EH (cell line): Measurements from ENCODE around the gene CYBRD1.
"Not testable (repeated sequence)": the region's sequence is repeated elsewhere in the genome, so short reads cannot be mapped to it uniquely, and the experiment has no call there.

Experiments used
- DNase-seq: peaks from one replicate; pipeline ENCODE4 v3.0.0-alpha.2; 2015; ENCODE audit warnings: low read depth

CYBRD1 gene

GRCh38 chr2:171515672-171516298 lies 6.5 kb upstream of the CYBRD1 start:
- DNase-seq: peak; percentile 78

- no peak for DNase-seq
Observed at GRCh38 chr2:171516793-171517192, 5.5 kb upstream of the CYBRD1 start.

DNA sequence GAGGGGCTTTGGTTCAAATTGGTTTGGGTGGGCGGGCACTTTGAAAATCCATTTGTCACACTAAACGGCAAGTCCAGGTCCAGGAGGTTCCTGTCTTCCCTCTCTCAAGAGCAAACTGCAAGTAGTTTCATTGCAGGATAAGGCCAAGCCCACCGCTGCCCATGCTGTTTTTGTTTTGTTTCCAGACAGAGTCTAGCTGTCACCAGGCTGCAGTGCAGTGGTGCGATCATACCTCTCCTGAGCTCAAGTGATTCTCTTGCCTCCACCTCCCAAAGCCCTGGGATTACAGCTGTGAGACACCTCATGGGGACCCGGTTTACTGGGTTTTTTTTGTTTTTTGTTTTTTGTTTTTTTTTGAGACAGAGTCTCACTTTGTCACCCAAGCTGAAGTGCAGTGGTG lies 1.8 kb upstream of the CYBRD1 start:
- no peak for DNase-seq

GRCh38 chr2:171521361-171522051 lies 768 bp upstream of the CYBRD1 start:
- DNase-seq: no peak

DNA sequence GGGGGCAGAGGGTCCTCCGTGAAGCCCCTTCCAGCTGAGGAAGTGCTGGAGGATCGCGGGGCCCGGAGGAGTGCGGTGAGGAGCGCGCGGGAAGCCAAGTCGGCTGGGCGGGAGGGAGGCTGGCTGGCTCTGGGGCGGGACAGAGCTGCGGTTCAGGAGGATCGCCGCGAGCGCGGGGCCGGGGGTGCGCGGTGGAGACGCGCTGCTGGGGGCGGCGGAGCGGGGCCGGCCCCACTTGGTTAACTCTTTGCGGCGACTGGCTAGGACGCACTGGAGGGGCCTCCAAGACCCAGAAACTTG lies 464 bp downstream of the CYBRD1 start:
- DNase-seq: no peak

DNA sequence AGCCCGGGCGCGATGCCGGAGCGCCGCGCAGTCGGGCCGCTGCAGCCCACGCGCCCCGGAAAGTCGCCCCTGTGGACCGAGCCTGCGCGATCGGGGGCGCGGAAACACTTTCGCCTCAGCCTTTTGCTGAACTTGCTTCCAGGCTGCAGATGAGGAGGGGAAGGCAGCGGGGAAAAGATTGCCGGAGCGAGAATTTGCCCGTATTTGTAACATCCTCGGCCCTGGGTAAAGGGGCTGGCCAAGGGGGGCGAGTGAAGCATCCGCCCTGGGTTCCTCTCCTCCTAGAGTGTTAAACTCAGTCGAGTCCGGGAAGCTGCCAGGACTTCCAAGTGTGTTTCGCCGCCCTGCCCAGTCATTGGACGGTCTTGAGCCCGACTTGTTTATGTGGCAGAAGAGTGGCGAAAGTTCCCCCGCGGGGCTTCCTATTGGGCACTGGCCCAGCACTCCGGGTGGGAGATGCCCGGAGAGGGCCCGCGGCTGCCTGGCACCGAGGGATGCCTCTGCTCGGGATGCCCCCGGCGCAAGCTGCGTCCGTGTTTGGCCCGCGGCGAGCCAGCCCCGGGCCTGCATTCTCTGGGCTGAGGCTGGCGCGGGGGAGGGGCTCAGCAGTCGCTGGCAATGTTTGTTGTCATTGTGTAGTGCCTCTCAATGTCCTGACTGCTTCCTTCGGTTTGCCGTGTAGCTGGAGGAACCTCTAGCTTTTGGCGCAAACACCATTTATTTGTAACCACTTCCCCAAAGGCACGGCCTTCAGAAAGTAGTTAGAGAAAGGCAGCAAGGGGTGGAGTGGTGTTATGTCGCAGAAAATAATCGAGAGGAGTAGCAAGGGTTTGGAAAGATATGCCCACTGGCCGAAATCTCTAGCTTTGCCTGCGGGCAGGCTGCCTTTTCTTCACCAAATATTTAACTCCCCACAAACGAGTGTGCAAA lies 1.1 kb downstream of the CYBRD1 start:
- peak; percentile 87 for DNase-seq

GRCh38 chr2:171524018-171524401 lies 1.7 kb downstream of the CYBRD1 start:
- no peak for DNase-seq

DNA sequence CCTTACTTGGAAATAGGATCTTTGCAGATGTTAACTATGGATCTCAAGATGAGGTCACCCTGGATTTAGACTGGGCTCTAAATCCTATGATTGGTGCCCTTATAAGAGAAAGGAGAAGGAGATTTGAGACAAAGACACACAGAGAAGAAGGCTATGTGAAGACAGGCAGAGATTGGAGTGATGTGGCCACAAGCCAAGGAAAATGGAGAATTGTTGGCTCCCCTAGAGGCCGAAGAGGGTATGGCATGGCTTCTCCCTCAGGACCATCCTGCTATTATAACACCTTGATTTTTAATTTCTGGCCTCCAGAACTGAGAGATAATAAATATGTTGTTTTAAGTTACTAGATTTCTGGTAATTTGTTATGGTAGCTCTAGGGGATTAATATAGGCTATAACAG lies 7.6 kb downstream of the CYBRD1 start:
- no peak for DNase-seq

- DNase-seq: no peak
Observed at GRCh38 chr2:171530378-171530777, 8.1 kb downstream of the CYBRD1 start.

DNA sequence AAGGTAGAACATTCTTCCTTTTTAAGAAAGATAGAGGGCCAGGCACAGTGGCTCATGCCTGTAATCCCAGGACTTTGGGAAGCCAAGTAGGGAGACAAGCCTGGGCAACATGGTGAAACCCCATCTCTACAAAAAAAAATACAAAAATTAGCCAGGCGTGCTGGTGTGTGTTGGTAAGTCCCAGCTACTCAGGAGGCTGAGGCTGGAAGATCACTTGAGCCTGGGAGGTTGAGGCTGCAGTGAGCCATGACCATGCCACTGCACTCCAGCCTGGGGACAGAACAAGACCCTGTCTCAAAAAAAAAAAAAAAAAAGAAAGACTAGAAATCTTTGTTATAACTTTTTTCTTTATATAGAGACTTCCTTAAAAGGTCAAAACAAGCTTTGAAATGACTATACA lies 8.6 kb downstream of the CYBRD1 start:
- DNase-seq: not testable (repeated sequence)

- peak; percentile 92 for DNase-seq
Observed at GRCh38 chr2:171531291-171531690, 9.0 kb downstream of the CYBRD1 start.

DNA sequence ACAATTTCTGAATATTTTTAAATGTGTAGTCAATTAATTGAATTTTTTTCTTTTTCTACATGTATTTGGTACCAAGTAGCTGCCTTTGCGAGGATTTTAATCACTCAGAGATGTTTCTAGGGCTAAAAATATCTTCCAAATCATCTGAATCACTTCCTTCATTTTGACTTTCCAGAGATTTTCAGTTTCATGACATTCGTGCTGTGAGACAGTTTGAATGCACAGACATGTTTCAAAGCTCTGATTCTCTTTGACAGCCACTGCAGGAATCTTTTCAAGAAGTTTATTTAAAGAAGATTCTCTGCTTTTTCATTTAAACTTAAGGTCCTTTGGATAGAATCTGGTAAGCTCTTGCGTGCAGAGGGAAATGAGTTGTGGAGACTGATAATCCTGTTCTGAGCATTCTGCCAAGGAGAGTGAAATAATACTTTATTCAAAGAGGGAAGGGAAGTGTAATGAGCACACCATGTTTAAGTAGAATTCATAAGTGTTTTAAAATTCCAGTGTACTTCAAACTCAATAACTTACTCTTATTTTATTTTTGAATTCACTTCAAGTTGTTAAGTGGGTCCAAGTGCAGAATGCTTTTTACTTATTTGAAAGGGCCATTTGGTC lies 9.7 kb downstream of the CYBRD1 start:
- peak; percentile 85 for DNase-seq

DNA sequence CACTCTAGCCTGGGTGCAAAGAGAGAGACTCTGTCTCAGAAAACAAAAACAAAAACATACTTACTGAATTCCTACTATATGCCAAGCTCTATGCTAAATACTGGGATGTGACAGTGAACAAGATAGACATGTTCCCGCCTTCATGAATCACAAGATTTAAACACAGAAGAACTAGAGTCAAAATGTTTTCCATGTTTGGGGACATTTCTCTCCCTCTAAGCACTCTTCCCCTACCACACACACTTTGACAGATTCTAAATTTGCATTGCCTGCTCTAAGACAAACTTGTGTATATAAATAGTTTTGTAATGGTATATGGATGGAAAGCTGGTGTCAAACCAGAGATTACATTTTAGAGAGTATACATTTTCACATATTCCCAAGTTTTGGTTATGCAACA lies 11.1 kb downstream of the CYBRD1 start:
- DNase-seq: no peak

DNA sequence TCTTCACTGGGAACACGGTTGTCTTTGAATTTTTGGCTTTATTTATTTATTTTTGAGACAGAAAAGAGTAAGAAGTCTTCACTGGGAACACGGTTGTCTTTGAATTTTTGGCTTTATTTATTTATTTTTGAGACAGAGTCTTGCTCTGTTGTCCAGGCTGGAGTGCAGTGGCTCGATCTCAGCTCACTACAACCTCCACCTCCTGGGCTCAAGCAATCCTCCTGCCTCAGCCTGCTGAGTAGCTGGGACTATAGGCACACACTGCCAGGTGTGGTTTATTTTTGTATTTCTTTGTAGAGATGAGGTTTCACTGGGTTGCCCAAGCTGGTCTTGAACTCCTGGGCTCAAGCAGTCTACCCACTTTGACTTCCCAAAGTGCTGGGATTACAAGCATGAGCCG lies 13.3 kb downstream of the CYBRD1 start:
- DNase-seq: not testable (repeated sequence)

DNA sequence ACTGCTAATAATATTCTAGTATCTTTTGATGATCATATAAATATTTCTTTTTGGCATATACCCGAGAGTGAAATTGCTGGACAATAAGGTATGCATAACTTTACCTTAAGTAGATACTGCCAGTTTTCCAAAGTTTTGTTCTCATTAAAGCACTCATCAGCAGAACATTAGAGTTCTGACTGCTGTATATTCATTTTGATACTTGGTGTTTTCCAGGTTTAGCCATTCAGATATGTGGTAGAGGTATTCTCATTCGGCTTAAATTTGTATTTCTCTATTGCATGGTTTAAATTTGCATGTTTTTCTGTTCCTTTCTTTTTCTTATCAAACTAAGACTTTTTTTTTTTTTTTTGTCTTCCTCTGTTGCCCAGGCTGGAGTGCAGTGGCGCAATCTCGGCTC lies 18.2 kb downstream of the CYBRD1 start:
- DNase-seq: no peak

DNA sequence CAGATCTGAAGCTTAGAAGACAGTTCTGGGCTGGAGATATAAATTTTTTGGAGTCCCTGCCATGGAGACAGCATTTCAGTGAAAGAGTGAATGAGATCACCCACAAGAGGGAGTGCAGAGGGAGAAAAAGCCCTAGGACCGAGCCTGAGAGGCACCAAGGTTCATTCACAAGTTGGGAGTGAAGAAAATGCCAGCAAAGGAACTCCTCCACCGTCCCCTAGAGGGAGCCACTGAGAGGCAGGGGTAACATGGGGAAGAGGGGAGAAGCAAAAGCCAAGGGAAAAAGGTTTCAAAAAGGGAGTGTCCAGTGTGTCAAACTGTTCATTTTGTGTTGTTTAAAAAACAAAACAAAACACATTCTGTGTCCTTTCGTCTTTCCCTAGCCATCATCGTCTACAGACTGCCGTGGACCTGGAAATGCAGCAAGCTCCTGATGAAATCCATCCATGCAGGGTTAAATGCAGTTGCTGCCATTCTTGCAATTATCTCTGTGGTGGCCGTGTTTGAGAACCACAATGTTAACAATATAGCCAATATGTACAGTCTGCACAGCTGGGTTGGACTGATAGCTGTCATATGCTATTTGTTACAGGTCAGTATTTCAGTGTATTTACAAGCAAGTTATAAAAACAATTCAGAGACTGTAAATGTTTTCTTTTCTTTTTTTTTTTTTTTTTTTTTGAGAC lies 19.1 kb downstream of the CYBRD1 start:
- no peak for DNase-seq

DNA sequence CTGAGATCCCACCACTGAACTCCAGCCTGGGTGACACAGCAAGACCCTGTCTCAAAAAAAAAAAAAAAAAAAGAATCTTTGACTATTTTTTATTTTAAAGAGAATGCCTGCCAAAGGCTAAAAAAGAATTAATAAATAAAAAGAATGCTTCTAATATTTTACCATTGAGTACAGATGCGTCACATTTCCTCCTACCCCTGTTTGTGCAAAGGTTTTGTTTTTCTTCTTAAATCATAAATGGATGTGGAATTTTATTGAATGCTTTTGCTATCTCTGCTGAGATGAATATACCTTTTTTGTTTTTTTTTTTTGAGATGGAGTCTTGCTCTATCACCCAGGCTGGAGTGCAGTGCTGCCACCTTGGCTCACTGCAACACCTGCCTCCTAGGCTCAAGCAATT lies 22.8 kb downstream of the CYBRD1 start:
- peak; percentile 35 for DNase-seq

- DNase-seq: no peak
Observed at GRCh38 chr2:171547256-171547655, 25.0 kb downstream of the CYBRD1 start.

DNA sequence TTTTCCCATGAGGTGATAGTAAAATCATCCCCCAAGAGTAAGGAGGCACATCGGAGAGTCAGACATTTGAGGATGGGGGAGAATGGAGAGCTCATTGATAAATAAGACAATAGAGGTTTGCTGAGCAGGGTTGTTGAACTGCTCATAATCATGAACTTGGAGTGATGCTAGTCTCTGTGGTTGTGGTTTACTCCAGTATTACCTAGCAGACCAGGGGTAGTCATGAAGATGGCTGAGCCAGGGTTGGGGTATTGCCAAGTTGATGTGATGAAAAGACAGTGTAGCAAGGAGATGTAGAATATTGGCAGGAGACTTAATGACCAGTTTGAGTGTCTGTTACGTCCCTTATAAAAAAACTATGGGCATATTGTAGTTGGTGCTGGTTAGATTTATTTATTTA lies 25.4 kb downstream of the CYBRD1 start:
- no peak for DNase-seq

GRCh38 chr2:171550613-171551012 lies 28.3 kb downstream of the CYBRD1 start:
- peak; percentile 66 for DNase-seq

DNA sequence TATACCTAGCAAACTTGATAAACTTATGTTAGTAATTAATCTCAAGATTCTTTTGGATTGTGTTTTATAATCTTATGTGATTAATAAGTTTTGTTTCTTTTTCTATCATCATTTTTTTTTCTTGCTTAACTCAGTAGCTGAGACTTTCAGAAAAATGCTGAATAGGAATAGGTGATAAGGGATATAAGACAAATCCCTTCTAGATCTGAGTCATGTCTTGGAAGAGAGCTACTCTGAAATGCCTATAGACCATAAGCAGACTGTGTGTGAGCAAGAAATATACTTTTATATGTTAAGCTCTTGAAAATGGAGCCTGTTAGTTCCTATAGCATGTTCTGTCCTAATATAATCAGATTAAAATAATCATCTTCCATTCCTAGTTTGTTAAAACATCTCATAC lies 29.6 kb downstream of the CYBRD1 start:
- no peak for DNase-seq

- no peak for DNase-seq
Observed at GRCh38 chr2:171553236-171553635, 31.0 kb downstream of the CYBRD1 start.
